H9 (cell line): ENCODE results near the gene HGF. TPM values are rescaled to one million over a fixed set of nuclear protein-coding genes. Genes with fewer than 3 reads are reported as not detected.

ENCODE experiments used
- DNase-seq: peaks from one replicate; pipeline ENCODE4 v3.0.0-alpha.2; 2017
- H2AFZ ChIP-seq: one replicate; pipeline ENCODE4 v1.6.1; 2013; ENCODE audit warnings: mild to moderate bottlenecking, low read length, control low read depth, moderate library complexity
- H2AK5ac ChIP-seq: 2 replicates; pipeline ENCODE4 v1.6.1; 2013; ENCODE audit warnings: low read length, control low read depth, mixed read lengths; ENCODE audit not compliant: insufficient read length
- H2BK120ac ChIP-seq: one replicate; pipeline ENCODE4 v1.6.1; 2013; ENCODE audit warnings: low read depth, mild to moderate bottlenecking, low read length, control low read depth, inconsistent platforms; ENCODE audit not compliant: poor library complexity, severe bottlenecking
- H2BK12ac ChIP-seq: 2 replicates; pipeline ENCODE4 v1.6.1; 2013; ENCODE audit warnings: low read length, control low read depth, mixed read lengths, low read depth; ENCODE audit not compliant: insufficient read length
- H2BK15ac ChIP-seq: 2 replicates; pipeline ENCODE4 v1.6.1; 2013; ENCODE audit warnings: low read depth, low read length, control low read depth
- H2BK20ac ChIP-seq: one replicate; pipeline ENCODE4 v1.6.1; 2013; ENCODE audit warnings: low read depth, mild to moderate bottlenecking, low read length, control low read depth, inconsistent platforms; ENCODE audit not compliant: poor library complexity, severe bottlenecking
- H2BK5ac ChIP-seq: 2 replicates; pipeline ENCODE4 v1.6.1; 2013; ENCODE audit warnings: low read length, control low read depth, mixed read lengths; ENCODE audit not compliant: insufficient read length
- H3K14ac ChIP-seq: 2 replicates; pipeline ENCODE4 v1.6.1; 2013; ENCODE audit warnings: low read length, control low read depth; ENCODE audit not compliant: insufficient read depth
- H3K18ac ChIP-seq: 2 replicates; pipeline ENCODE4 v1.6.1; 2013; ENCODE audit warnings: low read depth, mild to moderate bottlenecking, mixed read lengths, low read length, control low read depth; ENCODE audit not compliant: insufficient read length
- H3K23ac ChIP-seq: 2 replicates; pipeline ENCODE4 v1.6.1; 2013; ENCODE audit warnings: low read length, control low read depth, mixed read lengths, low read depth; ENCODE audit not compliant: insufficient read length
- H3K23me2 ChIP-seq: 2 replicates; pipeline ENCODE4 v1.6.1; 2013; ENCODE audit warnings: low read depth, mild to moderate bottlenecking, mixed read lengths, low read length, control low read depth; ENCODE audit not compliant: insufficient read length, poor library complexity, severe bottlenecking
- H3K27ac ChIP-seq: 2 replicates; pipeline ENCODE4 v1.5.1; 2013; ENCODE audit warnings: low read length, control low read depth, mixed read lengths, low read depth; ENCODE audit not compliant: insufficient read length
- H3K27me3 ChIP-seq: 2 replicates; pipeline ENCODE4 v1.6.1; 2013; ENCODE audit warnings: low read length, control low read depth, inconsistent platforms; ENCODE audit not compliant: insufficient read depth
- H3K4ac ChIP-seq: 2 replicates; pipeline ENCODE4 v1.6.1; 2013; ENCODE audit warnings: low read depth, mild to moderate bottlenecking, control low read depth, inconsistent platforms, low read length, moderate library complexity
- H3K4me1 ChIP-seq: 2 replicates; pipeline ENCODE4 v1.6.1; 2013; ENCODE audit warnings: low read length, control low read depth, inconsistent platforms; ENCODE audit not compliant: insufficient read depth
- H3K4me2 ChIP-seq: 2 replicates; pipeline ENCODE4 v1.6.1; 2013; ENCODE audit warnings: low read length, control low read depth, mixed read lengths; ENCODE audit not compliant: insufficient read length, insufficient read depth
- H3K56ac ChIP-seq: 2 replicates; pipeline ENCODE4 v1.6.1; 2013; ENCODE audit warnings: low read depth, mild to moderate bottlenecking, mixed read lengths, low read length, control low read depth; ENCODE audit not compliant: insufficient read length
- H3K79me1 ChIP-seq: 2 replicates; pipeline ENCODE4 v1.6.1; 2013; ENCODE audit warnings: low read depth, mild to moderate bottlenecking, moderate library complexity, low read length, control low read depth, inconsistent platforms; ENCODE audit not compliant: insufficient read depth, poor library complexity, severe bottlenecking
- H3K79me2 ChIP-seq: 2 replicates; pipeline ENCODE4 v1.6.1; 2013; ENCODE audit warnings: low read length, control low read depth, inconsistent platforms; ENCODE audit not compliant: insufficient read depth
- H3K9ac ChIP-seq: 2 replicates; pipeline ENCODE4 v1.6.1; 2013; ENCODE audit warnings: low read length, control low read depth, mixed read lengths; ENCODE audit not compliant: insufficient read length; ENCODE audit errors: extremely low read depth
- H3K9me3 ChIP-seq: one replicate; pipeline ENCODE4 v1.6.1; 2013; ENCODE audit warnings: low read depth, low read length, inconsistent platforms; ENCODE audit not compliant: control insufficient read depth
- H3T11ph ChIP-seq: one replicate; pipeline ENCODE4 v1.6.1; 2013; ENCODE audit warnings: mild to moderate bottlenecking, low read length, control low read depth, inconsistent platforms
- H4K20me1 ChIP-seq: one replicate; pipeline ENCODE4 v1.6.1; 2013; ENCODE audit not compliant: control insufficient read depth, insufficient read length, insufficient read depth
- H4K5ac ChIP-seq: 2 replicates; pipeline ENCODE4 v1.6.1; 2013; ENCODE audit warnings: low read depth, mild to moderate bottlenecking, mixed read lengths, low read length, control low read depth; ENCODE audit not compliant: insufficient read length
- H4K8ac ChIP-seq: replicated peaks from 2 replicates; pipeline ENCODE4 v1.6.1; 2013; ENCODE audit warnings: low read length, control low read depth, mixed read lengths, low read depth; ENCODE audit not compliant: insufficient read length
- H4K91ac ChIP-seq: 2 replicates; pipeline ENCODE4 v1.6.1; 2013; ENCODE audit warnings: low read depth, mild to moderate bottlenecking, moderate library complexity, mixed read lengths, low read length, control low read depth; ENCODE audit not compliant: insufficient read length
- H3K27ac Mint-ChIP-seq, 3 experiments: 2 replicates in 2 of 3; 3 replicates in 1 of 3; pipeline ENCODE4 v1.8.0; 2020 to 2021; ENCODE audit warnings: mixed read lengths in 3 of 3, mild to moderate bottlenecking in 1 of 3, moderate library complexity in 1 of 3
- H3K27me3 Mint-ChIP-seq: 2 replicates; pipeline ENCODE4 v1.8.0; 2021; ENCODE audit warnings: low read depth, mild to moderate bottlenecking, moderate library complexity, mixed read lengths
- H3K36me3 Mint-ChIP-seq, 3 experiments: 2 replicates in 2 of 3; 3 replicates in 1 of 3; pipeline ENCODE4 v1.8.0; 2020 to 2021; ENCODE audit warnings: low read depth in 3 of 3, mixed read lengths in 3 of 3; ENCODE audit not compliant: insufficient read depth in 1 of 3
- H3K4me1 Mint-ChIP-seq, 2 experiments: 2 replicates each; pipeline ENCODE4 v1.8.0; 2020; ENCODE audit warnings: mixed read lengths in 2 of 2
- H3K4me3 Mint-ChIP-seq, 2 experiments: 2 replicates in 1 of 2; 3 replicates in 1 of 2; pipeline ENCODE4 v1.8.0; 2020 to 2021; ENCODE audit warnings: mild to moderate bottlenecking in 2 of 2, mixed read lengths in 2 of 2, moderate library complexity in 1 of 2
- H3K9me3 Mint-ChIP-seq, 2 experiments: 2 replicates in 1 of 2; 3 replicates in 1 of 2; pipeline ENCODE4 v1.8.0; 2020; ENCODE audit warnings: mild to moderate bottlenecking in 2 of 2, mixed read lengths in 2 of 2, moderate library complexity in 1 of 2
- WGBS: extraction: QIAGEN DNeasy Blood & Tissue Kit; methylation state at CpG from one replicate; pipeline ENCODE4 v1.1.7; 2013; ENCODE audit warnings: missing lambda C conversion rate, low lambda C conversion rate, mixed read lengths; ENCODE audit not compliant: insufficient read length; ENCODE audit errors: extremely low coverage; 5-methylcytosine and 5-hydroxymethylcytosine counted together
- total RNA-seq: library from RNA; stranded (reverse); gene quantifications from 2 replicates; pipeline ENCODE4 v1.2.1, GENCODE V29; 2021
- TF ChIP-seq, protein P1 (sequence below): fragments of 200-600 bp; sonication (generic); conservative IDR thresholded peaks from 3 replicates; pipeline ENCODE4 v1.8.0; 2021; ENCODE audit warnings: antibody characterized with exemption, mild to moderate bottlenecking

The HGF gene
- total RNA-seq, 1 experiment from 2014 or later: 0.15 TPM

GRCh38 chr7:81761031-81761430 is 8.8 kb downstream of the HGF start:
- H3K18ac ChIP-seq: no peak overlapping the region
- H3K9ac ChIP-seq: no peak overlapping the region
- DNase-seq: no peak
- no peak overlapping the region for H4K91ac ChIP-seq
- no peak overlapping the region for H4K8ac ChIP-seq
- no peak overlapping the region for H3K27ac ChIP-seq
- H2AK5ac ChIP-seq: no peak overlapping the region
- no peak overlapping the region for H3K4ac ChIP-seq
- no peaks in the 10 kb centered on the region for H3K23me2 ChIP-seq
- no CpG with 5 or more reads among the region's 1 CpG for whole genome bisulfite sequencing
- peaks cover 22 to 24% of the 10 kb centered on the region in 2 experiments for H3K4me1 Mint-ChIP-seq
- TF ChIP-seq, protein P1, sequence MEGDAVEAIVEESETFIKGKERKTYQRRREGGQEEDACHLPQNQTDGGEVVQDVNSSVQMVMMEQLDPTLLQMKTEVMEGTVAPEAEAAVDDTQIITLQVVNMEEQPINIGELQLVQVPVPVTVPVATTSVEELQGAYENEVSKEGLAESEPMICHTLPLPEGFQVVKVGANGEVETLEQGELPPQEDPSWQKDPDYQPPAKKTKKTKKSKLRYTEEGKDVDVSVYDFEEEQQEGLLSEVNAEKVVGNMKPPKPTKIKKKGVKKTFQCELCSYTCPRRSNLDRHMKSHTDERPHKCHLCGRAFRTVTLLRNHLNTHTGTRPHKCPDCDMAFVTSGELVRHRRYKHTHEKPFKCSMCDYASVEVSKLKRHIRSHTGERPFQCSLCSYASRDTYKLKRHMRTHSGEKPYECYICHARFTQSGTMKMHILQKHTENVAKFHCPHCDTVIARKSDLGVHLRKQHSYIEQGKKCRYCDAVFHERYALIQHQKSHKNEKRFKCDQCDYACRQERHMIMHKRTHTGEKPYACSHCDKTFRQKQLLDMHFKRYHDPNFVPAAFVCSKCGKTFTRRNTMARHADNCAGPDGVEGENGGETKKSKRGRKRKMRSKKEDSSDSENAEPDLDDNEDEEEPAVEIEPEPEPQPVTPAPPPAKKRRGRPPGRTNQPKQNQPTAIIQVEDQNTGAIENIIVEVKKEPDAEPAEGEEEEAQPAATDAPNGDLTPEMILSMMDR: no peak
- H3K23ac ChIP-seq: no peak overlapping the region
- H2BK15ac ChIP-seq: no peak overlapping the region
- no peaks in the 10 kb centered on the region for H3K27me3 ChIP-seq
- no peak overlapping the region for H3K4me3 Mint-ChIP-seq
- H3K4me1 ChIP-seq: no peaks in the 10 kb centered on the region
- H3K79me2 ChIP-seq: no peaks in the 10 kb centered on the region
- no peak overlapping the region for H4K5ac ChIP-seq
- no peaks in the 10 kb centered on the region for H3K79me1 ChIP-seq
- H3K4me2 ChIP-seq: no peak overlapping the region
- H3K14ac ChIP-seq: no peak overlapping the region
- no peak overlapping the region for H2AFZ ChIP-seq
- no peak overlapping the region for H3K56ac ChIP-seq
- no peak overlapping the region for H2BK12ac ChIP-seq
- no peak overlapping the region for H2BK20ac ChIP-seq
- 0 out of 7 replicates have a peak, but pooled peaks cover 0 to 3% (median 0%) of the 10 kb centered on the region in 3 experiments for H3K36me3 Mint-ChIP-seq
- H3K9me3 ChIP-seq: no peaks in the 10 kb centered on the region
- H3K27ac Mint-ChIP-seq: no peak overlapping the region; a peak in 1 of 7 replicates
- H2BK5ac ChIP-seq: no peak overlapping the region
- H3K9me3 Mint-ChIP-seq: no peaks in the 10 kb centered on the region; a peak in 1 of 5 replicates
- peaks cover under 1% of the 10 kb centered on the region; the same call in 1 of the 2 replicates for H3K27me3 Mint-ChIP-seq
- no peak overlapping the region for H3T11ph ChIP-seq
- H4K20me1 ChIP-seq: no peaks in the 10 kb centered on the region
- no peak overlapping the region for H2BK120ac ChIP-seq
